Right renal pelvis (tissue), 4 donors: ENCODE results near the gene TEX36. TPM values are rescaled to one million over a fixed set of nuclear protein-coding genes. Genes with fewer than 3 reads are reported as not detected.
"Not testable (repeated sequence)": the region's sequence is repeated elsewhere in the genome, so short reads cannot be mapped to it uniquely, and the experiment has no call there.

ENCODE experiments used
- DNase-seq, 4 donors: peaks; one replicate each; pipeline ENCODE4 v3.0.0-alpha.2; 2013; ENCODE audit warnings: low read depth in 4 of 4, low spot score in 3 of 4, missing footprints in 1 of 4
- polyA plus RNA-seq, 4 donors: library from polyadenylated mRNA; unstranded; fragments of 120-200 nt; gene quantifications; one replicate each; pipeline ENCODE4 v1.2.1, GENCODE V29; 2013; ENCODE audit not compliant: insufficient read length in 4 of 4

The TEX36 gene
- polyA plus RNA-seq = not detected

- DNase-seq = no peak
Observed at GRCh38 chr10:125683063-125683462, at the start of gene TEX36. TSS of gene TEX36 (minus strand) at chr10:125683163. CDS start at chr10:125682989, 174 bp downstream.

GRCh38 chr10:125727436-125727835 lies 44.5 kb upstream of the TEX36 start:
- no peak for DNase-seq

DNA sequence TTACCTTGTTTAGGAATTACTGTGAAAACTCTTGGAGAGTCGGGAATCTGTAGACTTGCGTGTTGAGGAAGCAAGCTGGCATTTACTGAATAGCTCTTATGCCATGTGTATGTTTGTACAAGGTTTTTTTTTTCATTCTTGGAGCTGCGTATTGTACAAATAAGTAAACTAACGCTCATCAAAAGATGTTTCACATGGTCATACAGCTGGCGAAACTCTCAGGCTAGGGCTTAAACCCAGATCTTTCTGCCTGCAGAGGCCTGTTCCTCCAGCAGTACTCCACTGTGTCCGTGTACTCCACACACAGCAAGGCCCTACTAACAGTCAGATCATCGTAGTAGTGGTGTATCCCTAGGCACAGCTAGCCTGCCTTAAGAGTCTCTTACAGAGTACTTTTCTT lies 44.0 kb upstream of the TEX36 start:
- DNase-seq = no peak

DNA sequence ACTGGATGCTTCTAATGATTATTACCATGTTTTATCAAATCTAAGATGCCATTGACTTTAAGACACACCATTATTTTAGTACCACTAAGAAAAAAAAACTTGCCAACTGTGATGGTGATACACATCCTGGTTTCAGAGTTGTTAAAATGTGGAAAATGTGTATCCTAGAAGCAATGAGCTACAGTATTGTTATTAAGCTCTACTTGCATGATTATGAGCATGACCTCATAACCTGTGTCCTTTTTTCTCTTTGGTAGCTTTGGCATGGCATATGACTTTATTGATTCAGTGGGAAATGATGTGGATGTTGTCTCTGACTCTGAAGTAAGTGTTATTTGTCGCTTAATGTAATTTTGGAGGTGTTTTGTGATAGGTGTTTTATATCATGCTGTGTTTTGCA lies 39.8 kb upstream of the TEX36 start:
- no peak for DNase-seq

GRCh38 chr10:125721035-125721434 lies 38.1 kb upstream of the TEX36 start:
- no peak for DNase-seq

- DNase-seq = no peak
Observed at GRCh38 chr10:125720002-125720382, 37.0 kb upstream of the TEX36 start.

GRCh38 chr10:125719173-125720001 lies 36.4 kb upstream of the TEX36 start, which contains the start of gene EDRF1:
TSS of gene EDRF1 (plus strand) at chr10:125719709. CDS start at chr10:125719808, 99 bp downstream.
- DNase-seq = peak; percentile 97 to 99 (median 98)

DNA sequence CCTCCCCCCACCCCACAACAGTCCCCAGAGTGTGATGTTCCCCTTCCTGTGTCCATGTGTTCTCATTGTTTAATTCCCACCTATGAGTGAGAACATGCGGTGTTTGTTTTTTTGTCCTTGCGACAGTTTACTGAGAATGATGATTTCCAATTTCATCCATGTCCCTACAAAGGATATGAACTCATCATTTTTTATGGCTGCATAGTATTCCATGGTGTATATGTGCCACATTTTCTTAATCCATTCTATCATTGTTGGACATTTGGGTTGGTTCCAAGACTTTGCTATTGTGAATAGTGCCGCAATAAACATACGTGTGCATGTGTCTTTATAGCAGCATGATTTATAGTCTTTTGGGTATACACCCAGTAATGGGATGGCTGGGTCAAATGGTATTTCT lies 31.8 kb upstream of the TEX36 start:
- not testable (repeated sequence) for DNase-seq

DNA sequence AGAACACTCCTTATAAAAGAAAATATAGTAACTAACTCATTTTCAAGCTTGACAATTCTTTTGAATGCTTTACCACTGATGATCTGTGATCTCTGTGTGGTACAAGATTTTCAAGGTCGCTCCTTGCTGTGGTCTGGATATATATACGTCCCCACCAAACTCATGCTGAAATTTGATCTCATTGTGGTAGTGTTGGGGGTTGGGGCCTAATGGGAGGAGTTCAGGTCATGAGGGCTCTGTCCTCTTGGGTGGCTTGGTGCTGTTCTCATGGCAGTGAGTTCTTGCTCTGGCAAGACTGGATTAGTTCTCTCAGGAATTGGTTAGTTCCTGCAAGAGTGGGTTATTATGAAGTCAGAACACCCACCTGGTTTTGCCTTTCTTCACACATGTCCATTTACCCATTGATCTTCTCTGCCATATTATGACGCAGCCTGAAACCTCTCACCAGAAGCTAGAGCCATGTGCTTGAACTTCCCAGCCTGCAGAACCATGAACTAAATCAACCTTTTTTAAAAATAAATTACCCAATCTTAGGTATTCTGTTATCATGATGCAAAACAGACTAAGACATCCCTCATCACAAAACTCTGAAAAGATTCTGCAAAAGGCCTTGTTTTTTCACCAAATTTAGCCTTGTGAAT lies 28.3 kb upstream of the TEX36 start:
- DNase-seq = no peak

DNA sequence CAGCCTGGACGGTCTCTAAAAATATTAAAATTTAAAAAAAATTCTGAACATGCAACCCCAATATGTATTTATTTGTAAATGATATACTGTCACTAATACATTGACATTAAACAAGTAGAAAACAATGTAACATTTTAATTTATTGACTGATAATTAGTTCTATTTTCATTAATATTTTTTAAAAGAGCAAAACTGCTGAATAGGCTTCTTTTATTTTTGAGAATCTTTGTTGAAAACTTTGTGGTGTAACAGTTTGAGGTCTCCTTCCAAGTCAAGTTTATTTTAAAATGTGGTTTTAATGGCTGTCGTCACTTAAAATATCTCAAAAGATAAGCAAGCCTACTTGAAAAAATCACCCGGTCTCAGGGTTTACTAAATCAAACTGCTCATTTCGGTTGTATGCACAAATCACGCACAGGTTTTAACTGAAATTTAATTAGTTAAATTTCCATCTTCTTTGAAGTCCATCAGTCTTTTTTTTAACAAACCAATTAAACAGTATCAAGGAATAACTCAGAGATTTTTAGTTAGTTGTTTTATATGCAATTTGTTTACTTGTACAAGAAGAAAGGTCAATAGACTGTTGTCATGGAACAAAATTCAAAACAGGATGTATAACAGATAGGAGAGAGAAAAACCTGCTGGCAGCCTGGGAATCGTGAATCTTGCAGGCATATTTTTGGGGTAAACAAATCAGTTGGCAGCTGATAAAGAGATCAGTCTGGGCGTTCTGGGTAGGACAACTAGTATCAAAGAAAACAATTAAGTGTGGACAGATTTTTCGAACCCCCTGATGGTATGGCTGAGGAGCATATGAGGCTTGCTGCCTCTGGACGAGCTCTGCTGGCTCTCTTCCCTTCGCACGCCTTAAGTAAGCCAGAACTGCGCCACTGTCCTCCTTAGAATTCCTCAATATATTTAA lies 26.9 kb upstream of the TEX36 start:
- DNase-seq = no peak

DNA sequence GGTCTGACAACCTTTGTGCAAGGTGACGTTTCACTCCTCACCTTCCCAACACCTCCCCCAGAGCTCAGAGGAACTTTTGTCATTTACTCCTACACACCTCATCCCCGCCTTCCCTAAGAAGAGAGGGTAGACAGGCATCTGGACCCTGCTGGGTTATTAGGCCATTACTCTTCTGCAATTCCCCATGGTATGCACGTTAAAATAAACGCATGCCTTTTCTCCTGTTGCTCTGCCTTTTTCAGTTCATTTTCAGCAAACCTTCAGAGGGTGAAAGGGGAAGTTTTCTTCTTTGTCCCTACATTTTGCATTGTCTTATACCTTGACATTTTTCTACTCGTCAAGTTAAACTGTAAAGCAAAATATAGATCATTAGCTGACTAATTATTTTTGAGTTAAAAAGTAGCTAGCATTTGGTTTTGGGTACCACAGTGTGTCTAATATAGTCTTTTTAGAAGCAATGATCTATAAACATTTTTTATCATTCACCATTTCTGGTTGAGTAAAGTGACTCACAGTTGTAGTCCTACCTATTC lies 26.1 kb upstream of the TEX36 start:
- DNase-seq = no peak

DNA sequence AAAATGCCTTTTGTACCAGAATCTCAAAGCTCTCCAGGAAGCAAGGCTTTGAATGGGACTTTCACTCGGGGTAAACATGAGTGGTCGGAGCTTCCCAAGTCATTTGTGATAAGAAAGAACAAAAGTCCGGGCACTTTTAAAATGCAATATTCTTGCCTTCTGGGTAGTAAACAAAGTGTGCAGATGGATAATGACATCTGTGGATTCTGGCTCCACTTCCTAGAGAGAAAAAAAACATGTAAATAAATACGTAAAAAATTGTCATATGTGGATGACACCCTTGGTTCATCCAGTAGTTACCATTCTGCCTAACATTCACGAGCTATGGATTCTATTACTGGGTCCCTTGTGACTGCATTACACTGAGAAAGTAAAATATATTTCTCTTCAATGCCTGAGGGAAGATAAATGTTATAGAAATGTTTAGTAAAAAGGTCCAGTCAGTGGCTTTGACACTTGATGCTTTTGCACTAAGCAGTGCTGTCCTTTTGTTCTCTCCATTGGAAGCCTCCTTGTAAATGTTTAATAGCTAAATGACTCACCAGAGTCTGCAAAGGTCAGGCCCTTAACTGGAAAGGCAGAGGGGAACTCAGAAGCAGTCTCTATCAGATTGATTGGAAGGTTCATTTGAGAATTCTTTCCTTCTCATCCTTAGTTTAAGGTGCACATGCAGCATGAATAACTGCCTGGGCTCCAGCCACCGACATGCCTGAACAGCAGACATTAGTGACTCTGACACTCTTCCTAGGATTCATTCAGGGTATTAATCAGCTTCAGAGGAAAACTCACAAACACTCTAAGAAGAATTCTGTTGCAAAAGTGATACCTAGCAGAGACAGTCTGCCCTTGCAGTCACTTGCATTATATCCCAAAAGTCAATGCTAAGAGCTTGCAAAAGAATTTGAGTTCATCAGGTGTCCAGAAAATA lies 24.8 kb upstream of the TEX36 start:
- no peak for DNase-seq

GRCh38 chr10:125700355-125700911 lies 17.5 kb upstream of the TEX36 start:
- DNase-seq = no peak

DNA sequence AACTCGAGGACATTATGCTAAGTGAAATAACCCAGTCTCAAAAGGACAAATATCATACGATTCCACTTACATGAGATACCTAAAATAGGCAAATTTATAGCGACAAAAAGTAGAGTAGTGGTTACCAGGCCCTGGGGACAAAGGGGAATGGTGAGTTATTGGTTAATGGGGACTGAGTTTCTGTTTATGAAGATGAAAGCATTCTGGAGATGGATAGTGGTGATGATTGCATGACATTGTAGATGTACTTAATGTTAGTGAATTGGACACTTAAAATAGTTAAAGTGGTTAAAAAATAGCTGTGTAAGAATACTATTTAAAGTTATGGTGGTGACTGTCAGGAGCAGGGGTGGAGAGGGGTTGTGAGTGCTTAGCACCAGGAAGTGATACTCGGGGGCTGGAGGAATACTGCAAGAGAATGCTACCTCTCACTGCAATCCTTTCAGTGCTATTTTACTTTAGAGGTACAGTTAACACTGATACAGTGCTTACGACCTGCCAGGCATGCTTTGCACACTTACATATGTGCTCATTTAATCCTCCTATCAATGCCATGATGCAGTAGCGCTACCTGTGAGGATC lies 16.7 kb upstream of the TEX36 start:
- DNase-seq = no peak

DNA sequence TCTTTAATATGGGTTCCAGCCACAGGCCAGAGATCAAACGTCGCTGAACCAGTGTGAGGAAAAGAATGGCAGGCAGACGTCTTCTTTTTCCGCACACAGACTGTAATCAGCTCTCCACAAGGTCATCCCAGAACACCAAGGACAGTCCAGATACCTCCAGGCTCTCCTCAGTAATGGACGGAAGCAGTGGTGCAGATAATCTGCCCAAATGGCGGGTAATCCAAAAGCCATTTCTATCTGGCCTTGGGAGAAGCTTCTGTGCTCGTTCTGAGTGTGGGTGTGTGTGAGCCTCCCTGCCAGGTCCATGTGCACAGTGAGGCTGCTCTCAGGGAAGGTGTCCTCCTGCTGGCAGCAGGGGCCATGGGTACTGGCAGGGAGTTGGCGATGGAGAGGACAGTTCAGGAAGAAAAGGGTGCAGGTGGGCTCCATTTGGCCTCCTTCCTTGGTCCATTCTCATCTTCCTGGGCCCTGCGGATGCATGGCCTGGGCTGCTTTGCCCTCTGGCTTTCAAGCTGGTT lies 15.6 kb upstream of the TEX36 start:
- DNase-seq = no peak

DNA sequence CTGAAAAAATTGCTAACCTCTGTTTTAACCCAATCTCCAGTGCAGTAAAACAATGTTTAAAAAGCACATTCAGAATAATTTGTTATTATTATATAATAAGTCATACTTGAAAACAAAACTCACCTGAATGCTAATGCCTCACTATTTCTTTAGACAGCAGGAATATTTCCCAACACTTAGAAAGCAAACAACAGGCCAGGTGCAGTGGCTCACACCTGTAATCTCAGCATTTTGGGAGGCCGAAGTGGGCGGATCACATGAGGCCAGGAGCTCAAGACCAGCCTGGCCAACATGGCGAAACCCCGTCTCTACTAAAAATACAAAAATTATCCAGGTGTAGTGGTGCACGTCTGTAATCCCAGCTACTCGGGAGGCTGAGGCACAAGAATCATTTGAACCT lies 13.9 kb upstream of the TEX36 start:
- DNase-seq = not testable (repeated sequence)

GRCh38 chr10:125694883-125695282 lies 11.9 kb upstream of the TEX36 start:
- no peak for DNase-seq

- no peak for DNase-seq
Observed at GRCh38 chr10:125693524-125693847, 10.5 kb upstream of the TEX36 start.
